Ishikawa (cell line): ENCODE data around the gene ACAP2.

Source experiments
- CEBPB ChIP-seq: IDR thresholded peaks from 2 replicates; pipeline ENCODE4 v1.6.1; 2012
- CREB1 ChIP-seq: IDR thresholded peaks from 2 replicates; pipeline ENCODE4 v1.6.1; 2012; ENCODE audit warnings: low read depth
- EGR1 ChIP-seq: IDR thresholded peaks from 2 replicates; pipeline ENCODE4 v1.6.1; 2012
- EP300 ChIP-seq: IDR thresholded peaks from 2 replicates; pipeline ENCODE4 v1.6.1; 2012; ENCODE audit warnings: borderline replicate concordance
- FOXM1 ChIP-seq: IDR thresholded peaks from 2 replicates; pipeline ENCODE4 v1.6.1; 2012; ENCODE audit warnings: low read depth, borderline replicate concordance
- NFIC ChIP-seq: IDR thresholded peaks from 2 replicates; pipeline ENCODE4 v1.6.1; 2012
- RAD21 ChIP-seq: IDR thresholded peaks from 2 replicates; pipeline ENCODE4 v1.6.1; 2012; ENCODE audit warnings: low read depth
- TAF1 ChIP-seq: IDR thresholded peaks from 2 replicates; pipeline ENCODE4 v1.6.1; 2012; ENCODE audit warnings: low read depth, mild to moderate bottlenecking
- TCF12 ChIP-seq: IDR thresholded peaks from 2 replicates; pipeline ENCODE4 v1.6.1; 2012; ENCODE audit warnings: low read depth
- TEAD4 ChIP-seq: IDR thresholded peaks from 2 replicates; pipeline ENCODE4 v1.6.1; 2012
- YY1 ChIP-seq: IDR thresholded peaks from 2 replicates; pipeline ENCODE4 v1.6.1; 2012; ENCODE audit warnings: low read depth
- ZBTB7A ChIP-seq: IDR thresholded peaks from 2 replicates; pipeline ENCODE4 v1.6.1; 2012; ENCODE audit warnings: low read depth
- TF ChIP-seq, protein P1 (sequence below): IDR thresholded peaks from 2 replicates; pipeline ENCODE4 v1.6.1; 2012
- TF ChIP-seq, protein P2 (sequence below): IDR thresholded peaks from 2 replicates; pipeline ENCODE4 v1.6.1; 2012
- TF ChIP-seq, protein P3 (sequence below): IDR thresholded peaks from 2 replicates; pipeline ENCODE4 v1.6.1; 2012; ENCODE audit warnings: low read depth, mild to moderate bottlenecking

Gene ACAP2

DNA sequence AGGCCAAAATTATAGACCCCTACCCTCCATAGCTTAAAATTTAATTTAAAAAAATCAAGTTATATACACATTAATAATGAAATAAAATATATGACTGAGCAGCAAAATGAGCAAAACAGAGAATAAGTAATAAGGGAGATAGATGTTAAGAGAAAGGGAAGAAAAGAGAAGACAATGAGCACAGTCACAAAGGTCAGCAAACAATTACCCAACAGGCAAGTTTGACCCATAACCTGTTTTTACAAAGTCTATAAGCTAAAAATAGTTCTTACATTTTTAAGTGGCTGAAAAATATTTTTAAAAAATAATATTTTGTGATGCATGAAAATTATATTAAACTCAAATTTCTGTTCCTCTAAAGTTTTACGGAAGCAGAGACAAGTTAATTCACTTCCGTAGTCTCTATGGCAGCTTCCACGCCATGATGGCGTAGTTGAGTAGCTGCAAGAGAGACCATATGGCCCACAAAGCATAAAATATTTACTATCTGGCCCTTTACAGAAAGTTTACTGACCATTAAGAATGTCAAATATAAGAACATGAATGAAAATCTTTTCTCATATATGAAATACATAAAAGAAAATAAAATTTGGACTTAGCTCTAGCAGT, 47.5 kb downstream of the ACAP2 start:
- no peak for TF ChIP-seq TAF1
- no peak for TF ChIP-seq ZBTB7A
- TF ChIP-seq, protein P1, sequence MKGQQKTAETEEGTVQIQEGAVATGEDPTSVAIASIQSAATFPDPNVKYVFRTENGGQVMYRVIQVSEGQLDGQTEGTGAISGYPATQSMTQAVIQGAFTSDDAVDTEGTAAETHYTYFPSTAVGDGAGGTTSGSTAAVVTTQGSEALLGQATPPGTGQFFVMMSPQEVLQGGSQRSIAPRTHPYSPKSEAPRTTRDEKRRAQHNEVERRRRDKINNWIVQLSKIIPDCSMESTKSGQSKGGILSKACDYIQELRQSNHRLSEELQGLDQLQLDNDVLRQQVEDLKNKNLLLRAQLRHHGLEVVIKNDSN, result no peak
- TF ChIP-seq TEAD4, result no peak
- no peak for TF ChIP-seq YY1
- no peak for TF ChIP-seq TCF12
- no peak for TF ChIP-seq EGR1
- TF ChIP-seq CREB1, result no peak

DNA sequence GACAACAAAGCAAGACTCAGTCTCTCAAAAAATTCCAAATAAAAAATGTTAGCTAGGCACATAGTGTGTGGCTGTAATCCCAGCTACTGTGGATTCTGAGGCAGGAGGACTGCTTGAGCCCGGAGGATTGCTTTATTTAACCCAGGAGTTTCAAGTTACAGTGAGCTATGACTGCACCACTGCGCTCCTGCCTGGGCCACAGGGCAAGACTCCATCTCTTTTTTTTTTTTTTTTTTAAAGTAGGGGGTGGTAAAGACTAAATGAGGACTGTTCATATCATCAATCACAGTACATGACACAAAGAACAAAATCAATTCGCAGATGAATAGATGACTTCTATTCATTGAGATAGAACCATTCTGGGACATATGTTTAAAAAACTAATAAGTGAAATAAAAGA, 48.1 kb downstream of the ACAP2 start:
- TF ChIP-seq EGR1, result no peak
- no peak for TF ChIP-seq NFIC
- no peak for TF ChIP-seq ZBTB7A
- TF ChIP-seq, protein P1, result no peak
- TF ChIP-seq TEAD4, result no peak
- no peak for TF ChIP-seq EP300
- TF ChIP-seq TCF12, result no peak
- no peak for TF ChIP-seq CEBPB
- TF ChIP-seq RAD21, result no peak
- TF ChIP-seq, protein P2, sequence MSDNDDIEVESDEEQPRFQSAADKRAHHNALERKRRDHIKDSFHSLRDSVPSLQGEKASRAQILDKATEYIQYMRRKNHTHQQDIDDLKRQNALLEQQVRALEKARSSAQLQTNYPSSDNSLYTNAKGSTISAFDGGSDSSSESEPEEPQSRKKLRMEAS, result no peak
- TF ChIP-seq TAF1, result no peak
- TF ChIP-seq YY1, result no peak
- TF ChIP-seq CREB1, result no peak
- no peak for TF ChIP-seq FOXM1
- TF ChIP-seq, protein P3, sequence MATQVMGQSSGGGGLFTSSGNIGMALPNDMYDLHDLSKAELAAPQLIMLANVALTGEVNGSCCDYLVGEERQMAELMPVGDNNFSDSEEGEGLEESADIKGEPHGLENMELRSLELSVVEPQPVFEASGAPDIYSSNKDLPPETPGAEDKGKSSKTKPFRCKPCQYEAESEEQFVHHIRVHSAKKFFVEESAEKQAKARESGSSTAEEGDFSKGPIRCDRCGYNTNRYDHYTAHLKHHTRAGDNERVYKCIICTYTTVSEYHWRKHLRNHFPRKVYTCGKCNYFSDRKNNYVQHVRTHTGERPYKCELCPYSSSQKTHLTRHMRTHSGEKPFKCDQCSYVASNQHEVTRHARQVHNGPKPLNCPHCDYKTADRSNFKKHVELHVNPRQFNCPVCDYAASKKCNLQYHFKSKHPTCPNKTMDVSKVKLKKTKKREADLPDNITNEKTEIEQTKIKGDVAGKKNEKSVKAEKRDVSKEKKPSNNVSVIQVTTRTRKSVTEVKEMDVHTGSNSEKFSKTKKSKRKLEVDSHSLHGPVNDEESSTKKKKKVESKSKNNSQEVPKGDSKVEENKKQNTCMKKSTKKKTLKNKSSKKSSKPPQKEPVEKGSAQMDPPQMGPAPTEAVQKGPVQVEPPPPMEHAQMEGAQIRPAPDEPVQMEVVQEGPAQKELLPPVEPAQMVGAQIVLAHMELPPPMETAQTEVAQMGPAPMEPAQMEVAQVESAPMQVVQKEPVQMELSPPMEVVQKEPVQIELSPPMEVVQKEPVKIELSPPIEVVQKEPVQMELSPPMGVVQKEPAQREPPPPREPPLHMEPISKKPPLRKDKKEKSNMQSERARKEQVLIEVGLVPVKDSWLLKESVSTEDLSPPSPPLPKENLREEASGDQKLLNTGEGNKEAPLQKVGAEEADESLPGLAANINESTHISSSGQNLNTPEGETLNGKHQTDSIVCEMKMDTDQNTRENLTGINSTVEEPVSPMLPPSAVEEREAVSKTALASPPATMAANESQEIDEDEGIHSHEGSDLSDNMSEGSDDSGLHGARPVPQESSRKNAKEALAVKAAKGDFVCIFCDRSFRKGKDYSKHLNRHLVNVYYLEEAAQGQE, result no peak

DNA sequence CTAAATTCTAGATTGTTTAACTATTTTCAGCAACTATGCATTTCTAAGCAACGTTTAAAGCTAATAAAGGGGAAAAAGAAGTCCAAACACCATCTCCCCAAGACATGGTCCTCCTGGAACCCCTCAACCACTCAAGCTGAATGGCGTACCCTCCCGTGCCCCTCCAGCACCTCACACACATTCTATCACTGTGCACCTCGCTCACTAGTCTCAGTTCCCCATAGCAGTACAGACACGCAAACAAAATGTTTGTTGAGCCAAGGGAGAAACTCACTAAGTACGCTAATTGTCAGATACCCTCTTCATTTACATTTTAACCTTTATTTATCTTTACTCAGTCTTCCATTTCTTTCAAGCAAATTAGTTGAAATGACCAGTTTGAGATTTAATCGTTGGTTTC, 48.8 kb downstream of the ACAP2 start:
- TF ChIP-seq TCF12, result no peak
- TF ChIP-seq NFIC, result no peak
- TF ChIP-seq TAF1, result no peak
- no peak for TF ChIP-seq CREB1
- no peak for TF ChIP-seq FOXM1

DNA sequence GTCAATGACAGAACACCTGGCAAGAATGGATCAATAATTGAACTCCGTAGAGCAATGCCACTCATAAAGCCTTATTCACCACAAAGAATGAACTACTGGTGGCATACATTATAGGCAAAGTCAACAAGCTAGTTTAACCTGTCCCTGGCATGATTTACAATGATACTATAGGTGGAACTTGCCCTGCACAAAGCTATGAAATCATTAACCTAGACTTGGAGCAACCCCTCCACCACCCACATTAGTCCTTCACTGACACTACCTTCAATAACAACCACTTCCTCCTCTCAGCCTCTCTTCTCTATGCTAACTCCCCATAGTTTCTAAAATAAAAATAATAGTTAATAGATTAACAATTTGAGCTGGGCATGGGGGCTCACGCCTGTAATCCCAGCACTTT, 54.4 kb downstream of the ACAP2 start:
- TF ChIP-seq EGR1, result no peak
- TF ChIP-seq ZBTB7A, result no peak
- TF ChIP-seq EP300, result no peak
- TF ChIP-seq, protein P1, result no peak
- TF ChIP-seq TEAD4, result no peak
- TF ChIP-seq TAF1, result no peak
- no peak for TF ChIP-seq YY1

DNA sequence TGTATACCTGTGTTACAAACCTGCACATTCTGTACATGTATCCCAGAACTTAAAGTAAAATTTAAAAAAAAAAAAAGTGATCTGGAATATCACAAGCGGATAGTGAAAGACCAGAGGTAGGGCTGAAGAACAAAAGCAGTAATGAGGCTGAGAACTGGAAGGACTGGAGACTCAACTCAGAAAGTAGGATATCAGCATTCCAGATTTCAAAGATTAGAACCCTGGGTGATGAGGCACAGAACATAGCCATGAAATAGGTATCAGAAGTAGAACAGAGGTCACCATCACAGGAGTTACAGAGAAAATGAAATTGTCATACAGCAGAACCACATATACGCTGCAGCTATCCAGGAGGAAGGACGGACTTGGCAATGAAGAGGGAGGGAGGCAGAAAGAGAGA, 56.1 kb downstream of the ACAP2 start:
- TF ChIP-seq FOXM1, result no peak
- TF ChIP-seq TEAD4, result no peak
- no peak for TF ChIP-seq EP300
- no peak for TF ChIP-seq CREB1
- TF ChIP-seq YY1, result no peak
- TF ChIP-seq EGR1, result no peak
- TF ChIP-seq RAD21, result no peak
- TF ChIP-seq, protein P2, result no peak

DNA sequence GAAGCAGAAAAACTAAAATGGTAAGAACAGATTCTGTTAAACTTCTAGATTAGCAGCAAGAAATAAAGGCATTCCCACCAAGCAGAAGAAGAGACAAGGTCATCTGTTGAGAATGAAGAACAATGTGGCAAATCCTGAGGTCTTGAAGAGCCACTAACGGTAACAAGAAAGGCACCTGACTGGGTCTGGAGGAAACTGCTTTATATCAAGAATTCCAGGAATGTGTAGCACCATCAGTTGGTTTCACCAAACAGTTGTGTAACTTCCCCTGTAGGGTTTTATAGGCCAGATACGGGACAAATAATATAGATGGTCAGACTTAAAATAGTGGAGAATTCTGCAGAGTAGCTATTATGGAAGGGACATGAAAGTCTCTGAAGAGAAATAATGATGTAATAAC, 57.3 kb downstream of the ACAP2 start:
- TF ChIP-seq, protein P3, result no peak
- no peak for TF ChIP-seq TCF12
- TF ChIP-seq NFIC, result no peak
- peak; percentile 92 for TF ChIP-seq CEBPB
- TF ChIP-seq EGR1, result no peak
- peak; percentile 98 for TF ChIP-seq TEAD4
- no peak for TF ChIP-seq ZBTB7A
- TF ChIP-seq YY1, result no peak
- TF ChIP-seq, protein P2, result no peak
- TF ChIP-seq TAF1, result no peak
- no peak for TF ChIP-seq FOXM1
